Activated naive CD8-positive, alpha-beta T cell treated with anti-CD3 and anti-CD28 coated beads for 36 hours (primary cell): ENCODE results near the gene PLCL1. TPM values are rescaled to one million over a fixed set of nuclear protein-coding genes. Genes with fewer than 3 reads are reported as not detected.

ENCODE experiments used
- DNase-seq: peaks from one replicate; pipeline ENCODE4 v3.0.0; 2021
- H3K27ac Mint-ChIP-seq: one replicate; pipeline ENCODE4 v1.8.0; 2022; ENCODE audit warnings: mild to moderate bottlenecking, moderate library complexity, mixed read lengths
- H3K27me3 Mint-ChIP-seq: one replicate; pipeline ENCODE4 v1.8.0; 2022; ENCODE audit warnings: mild to moderate bottlenecking, mixed read lengths
- H3K36me3 Mint-ChIP-seq: one replicate; pipeline ENCODE4 v1.8.0; 2021; ENCODE audit warnings: mild to moderate bottlenecking, mixed read lengths
- H3K4me1 Mint-ChIP-seq: one replicate; pipeline ENCODE4 v1.8.0; 2021; ENCODE audit warnings: mixed read lengths
- H3K4me3 Mint-ChIP-seq: one replicate; pipeline ENCODE4 v1.8.0; 2022; ENCODE audit warnings: mild to moderate bottlenecking, moderate library complexity, mixed read lengths
- H3K9me3 Mint-ChIP-seq: one replicate; pipeline ENCODE4 v1.8.0; 2022; ENCODE audit warnings: mixed read lengths
- total RNA-seq, 2 experiments: library from RNA; stranded (reverse); gene quantifications; one replicate each; pipeline ENCODE4 v1.2.3, GENCODE V29; 2021

PLCL1 gene
- total RNA-seq, 2 experiments from 2014 or later = 0.22 to 0.23 TPM

GRCh38 chr2:197908990-197909776, 104.8 kb downstream of the PLCL1 start:
- Mint-ChIP-seq H3K27ac (no peak overlapping the region), H3K27me3 (peaks cover 39% of the 10 kb centered on the region)
- no peak for DNase-seq

DNA sequence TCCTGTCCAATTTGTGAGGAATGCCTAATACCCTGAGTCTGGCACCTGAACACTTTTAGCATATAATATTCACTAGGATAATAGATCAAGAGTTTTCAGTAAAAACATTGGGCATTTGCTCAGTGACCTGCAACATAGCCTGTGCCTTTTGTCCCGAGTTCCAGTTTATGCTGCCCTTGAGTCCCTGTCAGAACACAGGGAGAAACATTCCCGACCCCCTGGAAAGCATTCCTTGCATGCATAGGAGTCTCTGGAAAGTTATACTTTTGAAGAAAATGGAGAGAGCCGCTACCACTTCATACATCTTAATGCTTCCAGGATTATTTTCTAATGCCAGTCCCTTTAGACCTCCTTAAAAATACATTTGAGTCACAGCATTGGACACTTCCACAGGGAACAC, 107.3 kb downstream of the PLCL1 start:
- H3K4me1 Mint-ChIP-seq = peaks cover 2% of the 10 kb centered on the region
- no peak overlapping the region for H3K4me3 Mint-ChIP-seq
- peaks cover 1% of the 10 kb centered on the region for H3K36me3 Mint-ChIP-seq
- no peak for DNase-seq
- no peak overlapping the region for H3K27ac Mint-ChIP-seq
- no peaks in the 10 kb centered on the region for H3K9me3 Mint-ChIP-seq
- H3K27me3 Mint-ChIP-seq = peaks cover 29% of the 10 kb centered on the region

More at GRCh38 chr2:197908990-197909776, 104.8 kb downstream of the PLCL1 start:
- Mint-ChIP-seq H3K4me3 (no peak overlapping the region), H3K4me1 (peaks cover 3% of the 10 kb centered on the region), H3K9me3 (peaks cover 6% of the 10 kb centered on the region), H3K36me3 (peaks cover 2% of the 10 kb centered on the region)

DNA sequence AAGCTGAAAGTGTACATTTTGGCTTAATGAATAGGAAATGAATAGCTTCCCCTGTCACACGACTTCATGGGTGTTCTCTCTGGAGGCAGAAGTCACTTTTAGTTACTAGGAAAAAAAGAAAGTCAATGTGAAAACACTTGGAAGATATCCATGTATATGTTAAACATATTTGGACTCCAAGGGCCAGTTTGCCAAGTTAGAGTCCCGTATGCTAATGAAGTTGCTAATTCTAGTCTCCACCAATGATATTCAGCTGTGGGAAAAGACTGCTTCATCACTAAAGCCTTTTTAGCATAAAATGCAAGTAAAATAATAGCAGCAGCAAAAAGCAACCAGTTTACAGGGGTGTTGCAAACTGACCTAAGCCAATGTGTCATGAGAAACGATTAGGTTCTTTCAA, 108.7 kb downstream of the PLCL1 start:
- peaks cover 2% of the 10 kb centered on the region for H3K4me1 Mint-ChIP-seq
- DNase-seq = no peak
- H3K36me3 Mint-ChIP-seq = peaks cover 1% of the 10 kb centered on the region
- no peak overlapping the region for H3K4me3 Mint-ChIP-seq
- peaks cover 19% of the 10 kb centered on the region for H3K27me3 Mint-ChIP-seq
- no peak overlapping the region for H3K27ac Mint-ChIP-seq
- H3K9me3 Mint-ChIP-seq = no peaks in the 10 kb centered on the region

GRCh38 chr2:197914778-197915177, 110.4 kb downstream of the PLCL1 start:
- Mint-ChIP-seq H3K27me3 (peaks cover 7% of the 10 kb centered on the region), H3K4me1 (peaks cover 5% of the 10 kb centered on the region), H3K4me3 (no peak overlapping the region), H3K27ac (no peak overlapping the region), H3K36me3 (peaks cover 1% of the 10 kb centered on the region), H3K9me3 (no peaks in the 10 kb centered on the region)
- DNase-seq = no peak

DNA sequence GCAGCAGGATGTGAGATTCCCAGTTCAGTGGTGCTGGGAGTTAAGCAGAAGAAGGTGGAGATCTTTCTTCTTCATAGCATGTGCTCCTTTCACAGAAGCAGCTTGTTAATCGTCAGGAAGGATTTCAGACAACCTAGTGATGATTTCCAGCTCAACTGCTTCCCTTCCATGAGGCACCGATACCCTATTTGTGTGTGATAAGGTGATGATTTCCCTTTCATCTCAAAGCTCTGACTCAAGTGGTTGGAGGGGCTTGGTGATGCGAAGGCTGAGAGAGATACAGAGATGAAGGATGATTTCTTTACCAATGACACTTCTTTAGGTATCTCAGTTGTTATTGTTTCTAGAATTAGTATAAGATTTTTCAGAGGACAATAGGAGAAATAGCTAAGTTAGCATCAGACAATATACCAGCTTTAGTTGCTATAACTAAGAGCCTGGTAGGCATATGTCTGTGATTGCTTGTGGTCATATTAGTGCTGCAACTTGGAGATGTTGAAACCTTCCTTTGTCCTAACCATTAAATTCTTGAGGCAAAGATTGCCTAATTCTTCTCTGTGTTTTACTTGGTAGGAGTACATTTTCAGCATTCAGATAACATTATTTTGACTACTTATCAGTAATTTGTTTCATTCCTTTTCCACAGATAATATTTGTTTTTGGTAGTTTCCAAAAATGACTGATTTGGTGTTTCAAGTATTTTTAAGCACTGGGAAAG, 111.3 kb downstream of the PLCL1 start:
- no peaks in the 10 kb centered on the region for H3K27me3 Mint-ChIP-seq
- H3K36me3 Mint-ChIP-seq = peaks cover 1% of the 10 kb centered on the region
- H3K4me1 Mint-ChIP-seq = peaks cover 5% of the 10 kb centered on the region
- H3K27ac Mint-ChIP-seq = no peak overlapping the region
- DNase-seq = no peak
- H3K4me3 Mint-ChIP-seq = no peak overlapping the region
- H3K9me3 Mint-ChIP-seq = no peaks in the 10 kb centered on the region

GRCh38 chr2:197919487-197919886, 115.1 kb downstream of the PLCL1 start:
- H3K27me3 Mint-ChIP-seq = no peaks in the 10 kb centered on the region
- peaks cover 1% of the 10 kb centered on the region for H3K36me3 Mint-ChIP-seq
- H3K4me1 Mint-ChIP-seq = peaks cover 5% of the 10 kb centered on the region
- H3K27ac Mint-ChIP-seq = no peak overlapping the region
- H3K4me3 Mint-ChIP-seq = no peak overlapping the region
- no peak for DNase-seq
- peaks cover 2% of the 10 kb centered on the region for H3K9me3 Mint-ChIP-seq

GRCh38 chr2:197920088-197920487, 115.7 kb downstream of the PLCL1 start:
- Mint-ChIP-seq H3K36me3 (peaks cover 1% of the 10 kb centered on the region), H3K4me3 (no peak overlapping the region), H3K9me3 (peaks cover 2% of the 10 kb centered on the region), H3K27me3 (no peaks in the 10 kb centered on the region), H3K27ac (no peak overlapping the region), H3K4me1 (peaks cover 5% of the 10 kb centered on the region)
- DNase-seq = no peak

GRCh38 chr2:197920592-197921201, 116.3 kb downstream of the PLCL1 start:
- H3K9me3 Mint-ChIP-seq = peaks cover 2% of the 10 kb centered on the region
- peaks cover 3% of the 10 kb centered on the region for H3K4me1 Mint-ChIP-seq
- no peak overlapping the region for H3K4me3 Mint-ChIP-seq
- H3K36me3 Mint-ChIP-seq = peaks cover 1% of the 10 kb centered on the region
- no peak overlapping the region for H3K27ac Mint-ChIP-seq
- no peaks in the 10 kb centered on the region for H3K27me3 Mint-ChIP-seq
- no peak for DNase-seq

GRCh38 chr2:197924483-197924882, 120.1 kb downstream of the PLCL1 start:
- Mint-ChIP-seq H3K9me3 (peaks cover 2% of the 10 kb centered on the region), H3K36me3 (no peaks in the 10 kb centered on the region), H3K27ac (no peak overlapping the region), H3K4me1 (peaks cover 1% of the 10 kb centered on the region), H3K27me3 (no peaks in the 10 kb centered on the region), H3K4me3 (no peak overlapping the region)
- no peak for DNase-seq

GRCh38 chr2:197925204-197925603, 120.8 kb downstream of the PLCL1 start:
- Mint-ChIP-seq H3K36me3 (no peaks in the 10 kb centered on the region), H3K4me3 (no peak overlapping the region), H3K27ac (no peak overlapping the region), H3K4me1 (no peaks in the 10 kb centered on the region), H3K9me3 (peaks cover 2% of the 10 kb centered on the region), H3K27me3 (no peaks in the 10 kb centered on the region)
- DNase-seq = no peak

DNA sequence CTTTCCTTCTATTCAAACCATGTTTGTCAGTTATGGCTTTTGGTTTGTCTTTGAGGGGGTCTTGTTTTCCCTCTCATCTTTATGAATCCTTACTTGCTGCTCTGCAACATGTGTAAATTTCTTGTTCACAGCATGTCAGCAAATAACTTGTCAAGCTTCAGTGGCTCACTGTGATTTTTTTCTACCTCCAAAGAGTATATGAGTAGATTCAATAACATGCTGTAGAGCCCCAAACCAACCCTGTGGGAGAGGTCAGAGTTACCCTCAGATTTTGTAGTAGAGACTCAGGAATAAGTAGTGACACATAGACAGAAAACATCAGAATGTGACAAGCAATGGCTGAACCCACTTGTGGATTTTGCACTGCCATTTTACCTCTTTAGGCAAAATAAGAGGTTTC, 121.6 kb downstream of the PLCL1 start:
- H3K36me3 Mint-ChIP-seq = no peaks in the 10 kb centered on the region
- DNase-seq = no peak
- H3K9me3 Mint-ChIP-seq = peaks cover 2% of the 10 kb centered on the region
- no peak overlapping the region for H3K27ac Mint-ChIP-seq
- no peak overlapping the region for H3K4me3 Mint-ChIP-seq
- H3K27me3 Mint-ChIP-seq = no peaks in the 10 kb centered on the region
- H3K4me1 Mint-ChIP-seq = no peaks in the 10 kb centered on the region

GRCh38 chr2:197926673-197927072, 122.3 kb downstream of the PLCL1 start:
- no peaks in the 10 kb centered on the region for H3K36me3 Mint-ChIP-seq
- H3K4me3 Mint-ChIP-seq = no peak overlapping the region
- H3K27ac Mint-ChIP-seq = no peak overlapping the region
- H3K9me3 Mint-ChIP-seq = no peaks in the 10 kb centered on the region
- no peaks in the 10 kb centered on the region for H3K4me1 Mint-ChIP-seq
- no peaks in the 10 kb centered on the region for H3K27me3 Mint-ChIP-seq
- DNase-seq = no peak

DNA sequence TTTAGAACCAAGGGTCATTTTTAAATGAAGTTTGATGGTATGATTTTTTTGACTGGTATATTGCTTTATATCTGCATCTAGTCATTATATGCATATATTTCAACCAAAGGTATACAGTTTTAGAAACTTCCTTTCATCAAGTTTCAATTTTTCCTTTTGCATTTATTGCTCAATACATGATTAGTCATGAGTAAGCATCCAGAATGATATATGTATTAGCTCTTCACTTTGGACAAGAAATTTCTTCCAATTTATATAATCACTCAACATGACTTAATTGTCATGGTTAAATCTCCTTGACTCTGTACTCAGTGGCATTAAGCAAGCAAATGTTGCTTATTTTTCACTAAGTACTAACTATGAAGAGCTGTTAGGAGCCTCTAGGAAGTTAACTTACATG, 123.6 kb downstream of the PLCL1 start:
- Mint-ChIP-seq H3K27ac (no peak overlapping the region), H3K36me3 (no peaks in the 10 kb centered on the region), H3K27me3 (no peaks in the 10 kb centered on the region), H3K9me3 (no peaks in the 10 kb centered on the region), H3K4me1 (peaks cover 4% of the 10 kb centered on the region), H3K4me3 (no peak overlapping the region)
- no peak for DNase-seq

GRCh38 chr2:197929008-197929885, 124.9 kb downstream of the PLCL1 start:
- no peak for DNase-seq
- Mint-ChIP-seq H3K9me3 (no peaks in the 10 kb centered on the region), H3K27ac (no peak overlapping the region)

DNA sequence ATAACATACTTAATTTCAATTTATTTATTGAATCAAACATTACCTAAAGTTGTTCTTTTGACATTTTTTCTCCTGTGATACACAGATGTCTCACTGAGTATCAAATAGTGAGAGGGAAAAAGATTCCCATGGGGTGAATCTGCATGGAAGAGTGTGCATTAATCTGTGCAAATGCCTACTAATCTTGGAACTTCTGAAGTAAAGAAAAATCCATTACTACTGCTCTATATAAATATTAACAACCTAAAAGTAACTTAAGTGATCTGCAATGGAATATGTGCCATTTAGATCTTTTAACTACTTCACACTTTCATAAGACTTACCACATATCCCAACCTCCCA, 125.5 kb downstream of the PLCL1 start:
- no peak for DNase-seq
- H3K4me3 Mint-ChIP-seq = no peak overlapping the region
- no peaks in the 10 kb centered on the region for H3K9me3 Mint-ChIP-seq
- no peaks in the 10 kb centered on the region for H3K27me3 Mint-ChIP-seq
- peaks cover 12% of the 10 kb centered on the region for H3K4me1 Mint-ChIP-seq
- H3K27ac Mint-ChIP-seq = no peak overlapping the region
- H3K36me3 Mint-ChIP-seq = no peaks in the 10 kb centered on the region

More at GRCh38 chr2:197929008-197929885, 124.9 kb downstream of the PLCL1 start:
- Mint-ChIP-seq H3K4me1 (peaks cover 11% of the 10 kb centered on the region), H3K36me3 (no peaks in the 10 kb centered on the region), H3K27me3 (no peaks in the 10 kb centered on the region), H3K4me3 (no peak overlapping the region)
